Heart left ventricle (tissue), 13 donors: ENCODE results near the gene LIN52.

Experiments used
- POLR2A ChIP-seq, 2 donors: fragments of 450-650 bp; IDR thresholded peaks; one replicate each; pipeline ENCODE4 v1.6.1; 2017; ENCODE audit warnings: antibody characterized with exemption in 2 of 2, mild to moderate bottlenecking in 2 of 2, moderate library complexity in 2 of 2
- TF ChIP-seq, protein P1 (sequence below), 12 donors: fragments of 200-600 bp; sonication (generic) in 4 of 12; IDR thresholded peaks; one replicate each; pipeline versions ENCODE4 v1.5.0 to v1.8.0; 2018 to 2022; ENCODE audit warnings: antibody characterized with exemption in 12 of 12, mild to moderate bottlenecking in 5 of 12
- donor health status: ischemic (EF 13 %, LVEDD 7.1; RV severe dilation, severe dysfunction).
- donor health status: DM: no; HTN: yes; CAD: no.
- donor health status: DM: no; HTN: no; CAD: no.
- donor health status: ischemic (EF 25% LVEDD 6.9; RV normal size, moderate dysfunction).
- donor health status: ischemic (EF 25% LVEDD 5.7; RV mildly dilated, moderate dysfunction).
- donor health status: ischemic (EF 35%, LVEDD 5.7; RV mildly dilated, moderate dysfunction).
- donor health status: nonischemic (EF 11% LVEDD 7.7; RV severe dilation, severe dysfunction).
- donor health status: DM: yes; HTN: yes; CAD: no.
- donor health status: PGD.
- donor health status: ischemic (EF 29% LVEDD 5.4; RV normal size, mild dysfunction).
- donor health status: nonischemic (EF 23%, LVEDD 6.1; RV moderate dilation, normal function).

DNA sequence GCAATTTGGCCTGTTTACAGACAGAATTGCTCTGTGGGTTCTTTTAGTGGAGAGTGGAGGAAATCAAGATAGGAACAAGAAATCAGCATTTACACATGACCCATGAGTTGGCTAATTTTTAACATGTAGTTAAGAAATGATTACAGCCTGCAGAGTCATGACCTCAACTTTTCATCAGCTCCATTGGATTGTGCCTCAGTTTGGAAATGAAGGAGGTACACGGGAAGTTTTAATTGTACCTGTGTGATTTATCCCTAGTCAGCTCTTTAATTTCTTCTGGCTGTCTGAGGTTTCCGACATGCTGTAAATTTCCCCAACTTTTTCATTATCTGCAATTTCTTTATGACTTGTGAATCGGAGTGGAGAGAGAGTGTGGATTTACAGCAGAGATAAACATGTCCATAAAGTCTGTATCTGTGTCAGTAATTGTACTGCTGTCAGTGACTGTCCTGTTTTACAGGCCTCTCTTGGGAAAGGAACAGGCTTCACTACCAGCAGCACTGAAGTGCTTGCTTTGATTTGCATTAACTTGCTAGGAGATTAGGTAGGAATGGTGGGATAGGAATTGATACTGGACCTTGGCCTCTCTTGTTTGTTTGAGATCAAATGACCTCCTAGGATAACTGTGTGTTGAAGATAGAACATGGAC is 49.2 kb downstream of the LIN52 start:
- no peak for TF ChIP-seq POLR2A (IDR thresholded peaks at IDR 0.05)
- TF ChIP-seq, protein P1, sequence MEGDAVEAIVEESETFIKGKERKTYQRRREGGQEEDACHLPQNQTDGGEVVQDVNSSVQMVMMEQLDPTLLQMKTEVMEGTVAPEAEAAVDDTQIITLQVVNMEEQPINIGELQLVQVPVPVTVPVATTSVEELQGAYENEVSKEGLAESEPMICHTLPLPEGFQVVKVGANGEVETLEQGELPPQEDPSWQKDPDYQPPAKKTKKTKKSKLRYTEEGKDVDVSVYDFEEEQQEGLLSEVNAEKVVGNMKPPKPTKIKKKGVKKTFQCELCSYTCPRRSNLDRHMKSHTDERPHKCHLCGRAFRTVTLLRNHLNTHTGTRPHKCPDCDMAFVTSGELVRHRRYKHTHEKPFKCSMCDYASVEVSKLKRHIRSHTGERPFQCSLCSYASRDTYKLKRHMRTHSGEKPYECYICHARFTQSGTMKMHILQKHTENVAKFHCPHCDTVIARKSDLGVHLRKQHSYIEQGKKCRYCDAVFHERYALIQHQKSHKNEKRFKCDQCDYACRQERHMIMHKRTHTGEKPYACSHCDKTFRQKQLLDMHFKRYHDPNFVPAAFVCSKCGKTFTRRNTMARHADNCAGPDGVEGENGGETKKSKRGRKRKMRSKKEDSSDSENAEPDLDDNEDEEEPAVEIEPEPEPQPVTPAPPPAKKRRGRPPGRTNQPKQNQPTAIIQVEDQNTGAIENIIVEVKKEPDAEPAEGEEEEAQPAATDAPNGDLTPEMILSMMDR (IDR thresholded peaks at IDR 0.05) = no peak
